Astrocyte (in vitro differentiated cells and primary cell): ENCODE results near the gene SLC16A1. TPM values are rescaled to one million over a fixed set of nuclear protein-coding genes. Genes with fewer than 3 reads are reported as not detected.

Experiments
- DNase-seq: peaks from one replicate; pipeline ENCODE4 v3.0.0-alpha.2; 2010; ENCODE audit warnings: low read depth
- FAIRE-seq: peaks from 2 replicates; lab custom pipeline; 2011; peaks lifted over from hg19 to GRCh38; lab: Jason Lieb, UNC
- H2AFZ ChIP-seq: 2 replicates; pipeline ENCODE4 v1.6.0; 2012; ENCODE audit warnings: low read depth, low read length, inconsistent platforms
- H3K27ac ChIP-seq: 2 replicates; pipeline ENCODE4 v1.5.1; 2011; ENCODE audit warnings: low read depth, low read length, inconsistent platforms
- H3K27me3 ChIP-seq: 2 replicates; pipeline ENCODE4 v1.6.0; 2011; ENCODE audit warnings: low read length, inconsistent platforms; ENCODE audit not compliant: insufficient read depth
- H3K36me3 ChIP-seq: 2 replicates; pipeline ENCODE4 v1.5.1; 2011; ENCODE audit warnings: low read length, inconsistent platforms; ENCODE audit not compliant: insufficient read depth
- H3K4me1 ChIP-seq: 2 replicates; pipeline ENCODE4 v1.5.1; 2011; ENCODE audit warnings: low read length, inconsistent platforms; ENCODE audit not compliant: insufficient read depth
- H3K4me2 ChIP-seq: 2 replicates; pipeline ENCODE4 v1.6.0; 2012; ENCODE audit warnings: low read length, inconsistent platforms
- H3K4me3 ChIP-seq: 2 replicates; pipeline ENCODE4 v1.5.1; 2011; ENCODE audit warnings: low read depth, mild to moderate bottlenecking, low read length, inconsistent platforms; ENCODE audit not compliant: insufficient read depth
- H3K79me2 ChIP-seq: 2 replicates; pipeline ENCODE4 v1.6.0; 2012; ENCODE audit warnings: mild to moderate bottlenecking, low read length, inconsistent platforms; ENCODE audit not compliant: insufficient read depth
- H3K9ac ChIP-seq: 2 replicates; pipeline ENCODE4 v1.6.0; 2012; ENCODE audit warnings: mild to moderate bottlenecking, low read length, inconsistent platforms
- H3K9me3 ChIP-seq: 2 replicates; pipeline ENCODE4 v1.5.1; 2012; ENCODE audit warnings: low read depth, mild to moderate bottlenecking, low read length, inconsistent platforms; ENCODE audit not compliant: insufficient read depth
- H4K20me1 ChIP-seq: 2 replicates; pipeline ENCODE4 v1.6.0; 2012; ENCODE audit warnings: low read length, inconsistent platforms; ENCODE audit not compliant: insufficient read depth
- H3K27ac Mint-ChIP-seq: one replicate; pipeline ENCODE4 v1.8.0; 2021; ENCODE audit warnings: mild to moderate bottlenecking, mixed read lengths; ENCODE audit not compliant: unreplicated experiment
- H3K27me3 Mint-ChIP-seq: one replicate; pipeline ENCODE4 v1.8.0; 2021; ENCODE audit warnings: low read depth, mixed read lengths; ENCODE audit not compliant: unreplicated experiment
- H3K36me3 Mint-ChIP-seq: one replicate; pipeline ENCODE4 v1.8.0; 2021; ENCODE audit warnings: low read depth, mixed read lengths; ENCODE audit not compliant: unreplicated experiment
- H3K4me1 Mint-ChIP-seq: one replicate; pipeline ENCODE4 v1.8.0; 2021; ENCODE audit warnings: low read depth, mixed read lengths; ENCODE audit not compliant: unreplicated experiment
- H3K4me3 Mint-ChIP-seq: one replicate; pipeline ENCODE4 v1.8.0; 2021; ENCODE audit warnings: mild to moderate bottlenecking, moderate library complexity, mixed read lengths; ENCODE audit not compliant: unreplicated experiment
- H3K9me3 Mint-ChIP-seq: one replicate; pipeline ENCODE4 v1.8.0; 2021; ENCODE audit warnings: mild to moderate bottlenecking, mixed read lengths; ENCODE audit not compliant: unreplicated experiment
- EZH2 ChIP-seq: IDR thresholded peaks from 2 replicates; pipeline ENCODE4 v1.6.1; 2012; ENCODE audit warnings: mild to moderate bottlenecking, low read length, inconsistent platforms; ENCODE audit not compliant: insufficient read depth
- total RNA-seq: library from RNA; stranded (reverse); gene quantifications from 2 replicates; pipeline ENCODE4 v1.2.1, GENCODE V29; 2021
- TF ChIP-seq, protein P1 (sequence below): IDR thresholded peaks from 2 replicates; pipeline ENCODE4 v1.5.1; 2011; ENCODE audit warnings: low read depth, mild to moderate bottlenecking, inconsistent platforms, low read length, moderate library complexity; ENCODE audit not compliant: insufficient read depth

Gene SLC16A1
- total RNA-seq, 1 donor from 2014 or later, result 153 TPM

DNA sequence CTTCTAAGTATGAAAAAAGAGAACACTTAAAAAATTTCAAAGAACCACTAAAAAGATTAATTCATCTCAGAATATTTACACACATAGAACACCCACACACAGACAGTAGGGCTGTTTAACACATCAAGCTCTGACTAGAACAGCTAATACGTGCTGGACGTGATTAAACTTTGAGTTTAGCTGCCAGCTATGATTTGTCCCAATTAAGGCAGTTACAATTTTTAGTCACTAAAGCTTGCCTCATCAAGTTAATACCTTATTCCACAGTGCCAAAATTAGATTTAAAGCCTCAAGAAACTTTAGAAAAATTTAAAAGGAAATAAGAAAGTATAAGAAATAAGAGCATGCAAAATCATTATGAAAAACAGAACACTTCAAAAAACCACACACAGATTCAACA lies 18.9 kb downstream of the SLC16A1 start:
- TF ChIP-seq, protein P1, sequence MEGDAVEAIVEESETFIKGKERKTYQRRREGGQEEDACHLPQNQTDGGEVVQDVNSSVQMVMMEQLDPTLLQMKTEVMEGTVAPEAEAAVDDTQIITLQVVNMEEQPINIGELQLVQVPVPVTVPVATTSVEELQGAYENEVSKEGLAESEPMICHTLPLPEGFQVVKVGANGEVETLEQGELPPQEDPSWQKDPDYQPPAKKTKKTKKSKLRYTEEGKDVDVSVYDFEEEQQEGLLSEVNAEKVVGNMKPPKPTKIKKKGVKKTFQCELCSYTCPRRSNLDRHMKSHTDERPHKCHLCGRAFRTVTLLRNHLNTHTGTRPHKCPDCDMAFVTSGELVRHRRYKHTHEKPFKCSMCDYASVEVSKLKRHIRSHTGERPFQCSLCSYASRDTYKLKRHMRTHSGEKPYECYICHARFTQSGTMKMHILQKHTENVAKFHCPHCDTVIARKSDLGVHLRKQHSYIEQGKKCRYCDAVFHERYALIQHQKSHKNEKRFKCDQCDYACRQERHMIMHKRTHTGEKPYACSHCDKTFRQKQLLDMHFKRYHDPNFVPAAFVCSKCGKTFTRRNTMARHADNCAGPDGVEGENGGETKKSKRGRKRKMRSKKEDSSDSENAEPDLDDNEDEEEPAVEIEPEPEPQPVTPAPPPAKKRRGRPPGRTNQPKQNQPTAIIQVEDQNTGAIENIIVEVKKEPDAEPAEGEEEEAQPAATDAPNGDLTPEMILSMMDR, result no peak
- no peak for TF ChIP-seq EZH2
- Histone ChIP-seq H3K4me2 (no peak overlapping the region), H2AFZ (no peak overlapping the region), H3K4me3 (no peak overlapping the region), H3K9ac (no peak overlapping the region), H3K36me3 (no peaks in the 10 kb centered on the region), H3K27ac (no peak overlapping the region), H3K4me1 (peaks cover 8% of the 10 kb centered on the region), H3K27me3 (no peaks in the 10 kb centered on the region), H4K20me1 (peaks cover 18% of the 10 kb centered on the region), H3K79me2 (peaks cover 77% of the 10 kb centered on the region), H3K9me3 (no peaks in the 10 kb centered on the region)
- Mint-ChIP-seq H3K9me3 (no peaks in the 10 kb centered on the region), H3K4me1 (peaks cover 37% of the 10 kb centered on the region), H3K36me3 (peaks cover 4% of the 10 kb centered on the region), H3K4me3 (no peak overlapping the region), H3K27me3 (no peaks in the 10 kb centered on the region), H3K27ac (peak overlapping the region; percentile 97)
- peak; percentile 41 for DNase-seq
- FAIRE-seq, result no peak

DNA sequence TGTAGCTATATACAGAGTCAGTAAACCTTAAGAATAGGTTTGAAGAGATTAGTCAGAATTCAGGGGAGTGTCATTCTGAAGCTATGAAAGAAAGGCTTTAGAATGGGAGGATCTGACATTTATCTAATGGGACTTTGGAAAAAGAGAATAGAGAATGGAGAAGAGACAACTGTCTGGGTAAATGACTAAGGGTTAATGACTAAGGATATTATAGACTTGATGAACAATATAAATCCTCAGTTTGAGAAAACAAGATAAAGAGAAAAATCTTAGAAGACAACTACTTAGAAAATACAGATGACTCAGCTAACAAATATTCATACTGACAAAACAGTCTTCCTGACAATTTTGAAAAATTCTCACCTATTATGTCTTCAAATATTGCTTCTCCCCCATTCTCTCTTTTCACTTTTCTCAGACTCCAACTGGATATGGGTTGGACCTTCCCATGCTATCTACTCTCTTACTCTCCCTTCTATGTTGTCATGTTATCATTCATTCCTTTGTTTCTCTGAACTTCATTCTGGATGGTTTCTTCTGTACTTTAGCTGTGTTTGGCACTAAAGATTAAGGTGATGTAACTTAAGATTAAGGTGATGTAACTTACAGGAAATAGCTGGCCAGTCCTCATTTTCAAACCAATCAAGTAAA lies 20.4 kb downstream of the SLC16A1 start:
- Histone ChIP-seq H3K9ac (peak overlapping the region; percentile 5), H3K36me3 (no peaks in the 10 kb centered on the region), H3K27ac (peak overlapping the region; percentile 61), H4K20me1 (peaks cover 22% of the 10 kb centered on the region), H2AFZ (no peak overlapping the region), H3K79me2 (peaks cover 77% of the 10 kb centered on the region), H3K4me2 (peak overlapping the region; percentile 51), H3K4me3 (no peak overlapping the region), H3K4me1 (peaks cover 8% of the 10 kb centered on the region), H3K9me3 (no peaks in the 10 kb centered on the region), H3K27me3 (no peaks in the 10 kb centered on the region)
- peak; percentile 29 for FAIRE-seq
- H3K4me1 Mint-ChIP-seq, result peaks cover 37% of the 10 kb centered on the region
- TF ChIP-seq, protein P1, result no peak
- TF ChIP-seq EZH2, result no peak
- peak overlapping the region; percentile 4 for H3K4me3 Mint-ChIP-seq
- peak overlapping the region; percentile 97 for H3K27ac Mint-ChIP-seq
- H3K36me3 Mint-ChIP-seq, result no peaks in the 10 kb centered on the region
- H3K9me3 Mint-ChIP-seq, result no peaks in the 10 kb centered on the region
- H3K27me3 Mint-ChIP-seq, result no peaks in the 10 kb centered on the region
- peak; percentile 77 for DNase-seq

DNA sequence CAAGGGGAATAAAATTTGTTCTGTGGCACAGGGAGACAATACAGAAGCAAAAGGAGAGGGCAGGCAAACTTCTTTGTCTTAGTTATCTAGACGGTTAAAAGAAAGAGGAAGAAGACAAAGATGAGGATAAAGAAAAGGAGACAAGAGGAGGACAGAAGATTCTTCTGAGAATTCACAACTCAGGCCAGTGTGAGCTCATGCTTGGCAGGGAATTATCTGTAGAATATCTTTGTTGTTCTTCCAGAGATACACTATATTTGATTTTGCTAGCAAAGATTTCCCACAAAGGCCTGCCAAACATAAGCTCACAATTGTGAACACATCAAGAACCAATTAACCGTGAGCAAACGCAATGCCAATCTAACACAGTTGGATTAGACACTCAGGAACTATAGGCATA lies 21.4 kb downstream of the SLC16A1 start:
- H3K9me3 ChIP-seq, result no peaks in the 10 kb centered on the region
- H3K4me3 Mint-ChIP-seq, result peak overlapping the region; percentile 51
- DNase-seq (peak; percentile 13), FAIRE-seq (no peak)
- no peaks in the 10 kb centered on the region for H3K27me3 Mint-ChIP-seq
- no peaks in the 10 kb centered on the region for H3K27me3 ChIP-seq
- H3K36me3 Mint-ChIP-seq, result no peaks in the 10 kb centered on the region
- H3K27ac ChIP-seq, result peak overlapping the region; percentile 51
- no peak overlapping the region for H2AFZ ChIP-seq
- peak overlapping the region; percentile 97 for H3K27ac Mint-ChIP-seq
- H3K9ac ChIP-seq, result no peak overlapping the region
- no peaks in the 10 kb centered on the region for H3K9me3 Mint-ChIP-seq
- H3K4me3 ChIP-seq, result no peak overlapping the region
- H3K4me2 ChIP-seq, result no peak overlapping the region
- peaks cover 24% of the 10 kb centered on the region for H4K20me1 ChIP-seq
- TF ChIP-seq, protein P1, result no peak
- no peak for TF ChIP-seq EZH2
- no peaks in the 10 kb centered on the region for H3K36me3 ChIP-seq
- H3K79me2 ChIP-seq, result peaks cover 77% of the 10 kb centered on the region
- H3K4me1 ChIP-seq, result peaks cover 8% of the 10 kb centered on the region
- H3K4me1 Mint-ChIP-seq, result peaks cover 37% of the 10 kb centered on the region
